Psoas muscle (tissue), 8 donors: ENCODE data around the gene PPFIA1. TPM values are rescaled to one million over a fixed set of nuclear protein-coding genes. Genes with fewer than 3 reads are reported as not detected.

Experiments
- ATAC-seq, 4 donors: fragments of 200-7000 bp; cut with Tn5 transposase; one replicate each; pipeline ENCODE4 v1.9.1; 2020; ENCODE audit warnings: moderate library complexity in 3 of 4, mild to moderate bottlenecking in 2 of 4
- DNase-seq, 2 donors: peaks; one replicate each; pipeline ENCODE4 v3.0.0-alpha.2; 2020
- H3K27ac ChIP-seq: fragments of 200-600 bp; one replicate; pipeline ENCODE4 v1.8.0; 2022
- H3K27me3 ChIP-seq, 3 donors: fragments of 200-600 bp in 1 of 3; one replicate each; pipeline versions ENCODE4 v1.6.1 to v1.8.0; 2013 to 2022; ENCODE audit warnings: low read length in 2 of 3, mild to moderate bottlenecking in 2 of 3, moderate library complexity in 1 of 3; ENCODE audit not compliant: insufficient read depth in 3 of 3
- H3K36me3 ChIP-seq, 2 donors: fragments of 200-600 bp in 1 of 2; one replicate each; pipeline versions ENCODE4 v1.6.1 to v1.8.0; 2013 to 2022; ENCODE audit warnings: low read depth in 1 of 2, mild to moderate bottlenecking in 1 of 2, moderate library complexity in 1 of 2; ENCODE audit not compliant: insufficient read depth in 1 of 2
- H3K4me1 ChIP-seq: fragments of 200-600 bp; one replicate; pipeline ENCODE4 v1.8.0; 2022
- H3K4me3 ChIP-seq: fragments of 200-600 bp; one replicate; pipeline ENCODE4 v1.8.0; 2022; ENCODE audit warnings: mild to moderate bottlenecking
- H3K9me3 ChIP-seq: fragments of 200-600 bp; one replicate; pipeline ENCODE4 v1.8.0; 2022
- CTCF ChIP-seq: fragments of 200-600 bp; IDR thresholded peaks from one replicate; pipeline ENCODE4 v1.8.0; 2022; ENCODE audit warnings: antibody characterized with exemption
- WGBS, 3 donors: extraction: QIAGEN DNeasy Blood & Tissue Kit; methylation state at CpG; one replicate each; pipeline versions ENCODE4 v1.1.6 to v1.1.7; 2013; 5-methylcytosine and 5-hydroxymethylcytosine counted together
- intact Hi-C, 2 donors: fragments of 100-400 bp; cut with DNase I; formaldehyde crosslinking; loops; one replicate each; pipeline versions ENCODE4 v1.11.0 to v1.14.2; 2022
- polyA plus RNA-seq, 3 donors: library from polyadenylated mRNA; stranded (reverse); fragments of 200-250 nt; gene quantifications; one replicate each; pipeline ENCODE4 v1.2.3, GENCODE V29; 2013
- total RNA-seq, 4 donors: library from RNA; stranded (reverse); fragmentation: NEBNext Ultra II Directional in 2 of 4; extraction: Animal tissue kit (Norgen Biotek cat#: 25700) in 2 of 4; gene quantifications; one replicate each; pipeline versions ENCODE4 v1.2.1 to v1.2.4, GENCODE V29; 2021 to 2023
- donor health status: healthy with polysubstance abuse.
- donor health status: DM: no; HTN: no; CAD: no; lungs with moderate emphysema.
- donor health status: Bipolar disorder and iron deficiency.
- donor health status: healthy.
- donor health status: DM: yes; HTN: yes; CAD: no.
- donor health status: DM: no; HTN: no; CAD: no.
- donor health status: DM: no; HTN: no; CAD: no.
- donor health status: DM: yes; HTN: yes; CAD: no.

The PPFIA1 gene
- total and polyA plus RNA-seq, 7 donors, result 16.7 to 49.5 (median 34.3) TPM

- WGBS, 3 donors, result 80 to 87% (median 83%) methylated on average over 4 of the region's 4 CpGs
- H3K9me3 ChIP-seq, result no peaks in the 10 kb centered on the region
- H3K27me3 ChIP-seq, result no peaks in the 10 kb centered on the region
- TF ChIP-seq CTCF, result no peak
- H3K36me3 ChIP-seq, result peaks cover 14 to 96% of the 10 kb centered on the region in 2 donors
- ATAC-seq (no peak), DNase-seq (no peak)
- intact Hi-C loops, result no loop called here
- no peaks in the 10 kb centered on the region for H3K4me1 ChIP-seq
- no peak overlapping the region for H3K27ac ChIP-seq
- H3K4me3 ChIP-seq, result no peak overlapping the region
These were observed 68.1 kb downstream of the PPFIA1 start for GRCh38 chr11:70338594-70338993.

GRCh38 chr11:70339066-70339465 lies 68.6 kb downstream of the PPFIA1 start:
- Histone ChIP-seq H3K9me3 (no peaks in the 10 kb centered on the region), H3K36me3 (peaks cover 14 to 96% of the 10 kb centered on the region in 2 donors), H3K4me1 (no peaks in the 10 kb centered on the region), H3K4me3 (no peak overlapping the region), H3K27me3 (no peaks in the 10 kb centered on the region), H3K27ac (no peak overlapping the region)
- intact Hi-C loops, result no loop called here
- 90 to 92% (median 91%) methylated on average over 8 of the region's 8 CpGs for WGBS, 3 donors
- ATAC-seq, result no peak
- no peak for TF ChIP-seq CTCF
- DNase-seq, result no peak

GRCh38 chr11:70341881-70342429 lies 71.5 kb downstream of the PPFIA1 start:
- H3K9me3 ChIP-seq, result no peaks in the 10 kb centered on the region
- intact Hi-C loops, result no loop called here
- TF ChIP-seq CTCF, result no peak
- H3K36me3 ChIP-seq, result peaks cover 15 to 92% of the 10 kb centered on the region in 2 donors
- H3K27ac ChIP-seq, result no peak overlapping the region
- ATAC-seq (no peak), DNase-seq (no peak)
- 84 to 91% (median 87%) methylated on average over 15 of the region's 15 CpGs for WGBS, 3 donors
- no peak overlapping the region for H3K4me3 ChIP-seq
- H3K27me3 ChIP-seq, result no peaks in the 10 kb centered on the region
- H3K4me1 ChIP-seq, result no peaks in the 10 kb centered on the region

GRCh38 chr11:70343636-70344035 lies 73.1 kb downstream of the PPFIA1 start:
- H3K4me1 ChIP-seq, result no peaks in the 10 kb centered on the region
- no peak overlapping the region for H3K27ac ChIP-seq
- no peaks in the 10 kb centered on the region for H3K9me3 ChIP-seq
- intact Hi-C loops, result no loop called here
- H3K36me3 ChIP-seq, result peaks cover 10 to 92% of the 10 kb centered on the region in 2 donors
- H3K27me3 ChIP-seq, result no peaks in the 10 kb centered on the region
- DNase-seq (no peak), ATAC-seq (no peak)
- no peak overlapping the region for H3K4me3 ChIP-seq
- no peak for TF ChIP-seq CTCF
- WGBS, 3 donors, result 92 to 93% (median 93%) methylated on average over 11 of the region's 11 CpGs

- Histone ChIP-seq H3K4me1 (no peaks in the 10 kb centered on the region), H3K27ac (no peak overlapping the region), H3K27me3 (no peaks in the 10 kb centered on the region), H3K9me3 (no peaks in the 10 kb centered on the region), H3K4me3 (no peak overlapping the region), H3K36me3 (peaks cover 6 to 90% of the 10 kb centered on the region in 2 donors)
- TF ChIP-seq CTCF, result no peak
- intact Hi-C loops, result no loop called here
- WGBS, 3 donors, result 82 to 90% (median 86%) methylated on average over 12 of the region's 12 CpGs
- ATAC-seq (no peak), DNase-seq (no peak)
These were observed 77.7 kb downstream of the PPFIA1 start for GRCh38 chr11:70348191-70348590.
